Right atrium auricular region (tissue), 2 donors: ENCODE measurements around the gene PIWIL4. TPM values are rescaled to one million over a fixed set of nuclear protein-coding genes. Genes with fewer than 3 reads are reported as not detected.
A peak's percentile ranks its signal among the peaks of the same experiment; 100 is the strongest.
"Not testable (repeated sequence)": the region's sequence is repeated elsewhere in the genome, so short reads cannot be mapped to it uniquely, and the experiment has no call there.

Experiments used
- DNase-seq: peaks from one replicate; pipeline ENCODE4 v3.0.0-alpha.2; 2019; ENCODE audit warnings: low spot score
- H3K27ac ChIP-seq, 2 donors: fragments of 200-600 bp; sonication (generic); 1 replicate in 1 of 2; 2 replicates in 1 of 2; pipeline ENCODE4 v1.5.1; 2016 to 2019
- H3K27me3 ChIP-seq, 2 donors: fragments of 200-600 bp; sonication (generic); one replicate each; pipeline versions ENCODE4 v1.5.1 to v1.6.0; 2017 to 2019
- H3K36me3 ChIP-seq: fragments of 200-600 bp; sonication (generic); one replicate; pipeline ENCODE4 v1.5.1; 2016
- H3K4me1 ChIP-seq, 2 donors: fragments of 200-600 bp; sonication (generic); one replicate each; pipeline versions ENCODE4 v1.5.1 to v1.6.0; 2017 to 2019
- H3K4me3 ChIP-seq, 2 donors: fragments of 200-600 bp; sonication (generic); 1 replicate in 1 of 2; 2 replicates in 1 of 2; pipeline ENCODE4 v1.5.1; 2017 to 2019; ENCODE audit warnings: mild to moderate bottlenecking in 1 of 2, moderate library complexity in 1 of 2
- H3K9me3 ChIP-seq, 2 donors: fragments of 200-600 bp; sonication (generic); one replicate each; pipeline ENCODE4 v1.5.1; 2019
- total RNA-seq, 2 donors: library from RNA; depleted of rRNA; stranded (reverse); fragments of >200 nt; gene quantifications; one replicate each; pipeline ENCODE4 v1.1.0, GENCODE V29; 2016
- TF ChIP-seq, protein P1 (sequence below), 2 donors: fragments of 200-600 bp; sonication (generic); IDR thresholded peaks; one replicate each; pipeline ENCODE4 v1.5.1; 2019; ENCODE audit warnings: antibody characterized with exemption in 2 of 2

PIWIL4 gene
- total RNA-seq, 2 donors from 2014 or later, result 1.8 to 3.2 TPM

DNA sequence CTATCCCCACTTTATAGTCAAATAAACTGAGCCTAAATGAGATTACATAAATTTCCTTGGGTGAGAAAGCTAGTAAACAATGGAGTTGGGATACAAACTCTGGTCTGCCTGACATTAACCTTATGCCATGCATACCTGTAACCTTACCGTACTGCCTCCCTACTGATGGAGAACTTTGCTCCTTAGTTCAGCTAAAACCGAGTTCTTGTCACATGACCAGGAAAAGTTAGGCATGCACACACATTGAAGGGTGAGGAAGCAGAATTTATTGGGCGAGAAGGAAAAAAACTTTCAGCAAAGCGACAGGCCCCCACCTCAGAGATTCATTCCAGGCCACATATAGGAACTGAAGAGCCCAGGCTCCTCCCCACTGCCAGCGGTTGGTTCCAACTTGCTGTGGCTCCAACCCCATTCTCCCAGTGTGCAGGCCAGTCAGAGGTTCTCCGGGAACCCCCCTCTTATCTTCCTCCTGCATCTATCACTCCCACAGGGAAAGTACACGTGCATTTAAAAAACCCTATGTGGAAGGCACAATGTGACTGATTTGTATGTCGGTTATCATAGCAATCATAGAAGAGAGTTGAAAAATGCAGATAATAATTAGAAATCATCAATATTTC, 3.2 kb upstream of the PIWIL4 start:
- Histone ChIP-seq H3K4me1 (peaks cover 0 to 8% of the 10 kb centered on the region in 2 donors), H3K36me3 (no peaks in the 10 kb centered on the region), H3K4me3 (no peak overlapping the region), H3K27me3 (no peaks in the 10 kb centered on the region), H3K27ac (no peak overlapping the region), H3K9me3 (no peaks in the 10 kb centered on the region)
- DNase-seq, result no peak
- TF ChIP-seq, protein P1, sequence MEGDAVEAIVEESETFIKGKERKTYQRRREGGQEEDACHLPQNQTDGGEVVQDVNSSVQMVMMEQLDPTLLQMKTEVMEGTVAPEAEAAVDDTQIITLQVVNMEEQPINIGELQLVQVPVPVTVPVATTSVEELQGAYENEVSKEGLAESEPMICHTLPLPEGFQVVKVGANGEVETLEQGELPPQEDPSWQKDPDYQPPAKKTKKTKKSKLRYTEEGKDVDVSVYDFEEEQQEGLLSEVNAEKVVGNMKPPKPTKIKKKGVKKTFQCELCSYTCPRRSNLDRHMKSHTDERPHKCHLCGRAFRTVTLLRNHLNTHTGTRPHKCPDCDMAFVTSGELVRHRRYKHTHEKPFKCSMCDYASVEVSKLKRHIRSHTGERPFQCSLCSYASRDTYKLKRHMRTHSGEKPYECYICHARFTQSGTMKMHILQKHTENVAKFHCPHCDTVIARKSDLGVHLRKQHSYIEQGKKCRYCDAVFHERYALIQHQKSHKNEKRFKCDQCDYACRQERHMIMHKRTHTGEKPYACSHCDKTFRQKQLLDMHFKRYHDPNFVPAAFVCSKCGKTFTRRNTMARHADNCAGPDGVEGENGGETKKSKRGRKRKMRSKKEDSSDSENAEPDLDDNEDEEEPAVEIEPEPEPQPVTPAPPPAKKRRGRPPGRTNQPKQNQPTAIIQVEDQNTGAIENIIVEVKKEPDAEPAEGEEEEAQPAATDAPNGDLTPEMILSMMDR (IDR thresholded peaks at IDR 0.05), result no peak

DNA sequence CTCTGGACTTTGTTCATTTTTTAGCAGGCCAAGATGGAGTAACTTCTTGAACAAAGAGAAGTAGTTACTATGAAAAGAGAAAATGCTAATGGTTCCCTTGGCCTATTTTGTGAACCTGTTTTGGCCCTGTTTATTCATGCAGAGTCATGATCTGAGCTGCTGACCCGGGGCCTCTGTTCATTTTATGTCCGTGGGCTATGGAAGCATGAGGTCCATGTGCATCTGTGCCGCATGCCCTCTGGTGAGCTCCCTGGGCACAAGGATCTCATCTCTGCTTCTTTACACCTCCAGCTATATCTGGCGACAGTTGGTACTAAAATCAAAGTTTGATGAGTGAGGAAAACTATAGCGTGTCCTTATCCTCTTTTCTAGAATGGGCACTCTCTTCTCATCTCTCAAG, 1.0 kb downstream of the PIWIL4 start:
- H3K4me1 ChIP-seq, result peaks cover 0 to 2% of the 10 kb centered on the region in 2 donors
- H3K36me3 ChIP-seq, result no peaks in the 10 kb centered on the region
- H3K9me3 ChIP-seq, result no peaks in the 10 kb centered on the region
- H3K4me3 ChIP-seq, result no peak overlapping the region
- no peaks in the 10 kb centered on the region for H3K27me3 ChIP-seq
- TF ChIP-seq, protein P1 (IDR thresholded peaks at IDR 0.05), result no peak
- no peak overlapping the region for H3K27ac ChIP-seq
- DNase-seq, result no peak

DNA sequence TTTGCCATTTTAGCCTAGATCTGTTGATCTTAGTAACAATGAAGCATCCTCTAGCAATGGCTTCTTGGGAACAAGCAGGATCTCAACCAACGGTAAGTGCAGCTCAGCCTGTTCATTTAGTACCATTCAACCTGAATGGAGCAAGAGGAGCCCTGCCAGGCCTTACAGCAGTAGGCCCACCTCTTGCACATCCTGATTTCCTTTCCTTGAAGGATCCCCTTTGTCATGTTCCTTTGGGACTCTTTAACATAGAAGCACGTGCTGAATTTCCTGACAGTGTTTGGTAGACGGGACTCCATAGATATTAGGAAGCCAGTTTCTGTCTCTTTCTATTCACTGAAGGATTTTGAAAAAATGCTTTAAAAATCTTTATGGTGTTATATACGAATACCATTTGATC, 1.5 kb downstream of the PIWIL4 start:
- no peak for DNase-seq

DNA sequence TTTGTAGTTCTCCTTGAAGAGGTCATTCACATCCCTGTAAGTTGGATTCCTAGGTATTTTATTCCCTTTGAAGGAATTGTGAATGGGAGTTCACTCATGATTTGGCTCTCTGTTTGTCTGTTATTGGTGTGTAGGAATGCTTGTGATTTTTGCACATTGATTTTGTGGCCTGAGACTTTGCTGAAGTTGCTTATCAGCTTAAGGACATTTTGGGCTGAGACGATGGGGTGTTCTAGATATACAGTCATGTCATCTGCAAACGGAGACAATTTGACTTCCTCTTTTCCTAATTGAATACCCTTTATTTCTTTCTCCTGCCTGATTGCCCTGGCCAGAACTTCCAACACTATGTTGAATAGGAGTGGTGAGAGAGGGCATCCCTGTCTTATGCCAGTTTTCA, 5.8 kb downstream of the PIWIL4 start:
- not testable (repeated sequence) for H3K27me3 ChIP-seq, H3K36me3 ChIP-seq, H3K9me3 ChIP-seq, H3K27ac ChIP-seq, DNase-seq, H3K4me3 ChIP-seq, H3K4me1 ChIP-seq

More for the DNA sequence above, 1.5 kb downstream of the PIWIL4 start:
- Histone ChIP-seq H3K27me3 (no peaks in the 10 kb centered on the region), H3K9me3 (no peaks in the 10 kb centered on the region), H3K4me3 (no peak overlapping the region), H3K4me1 (no peaks in the 10 kb centered on the region), H3K27ac (no peak overlapping the region), H3K36me3 (no peaks in the 10 kb centered on the region)
- TF ChIP-seq, protein P1 (IDR thresholded peaks at IDR 0.05), result no peak

DNA sequence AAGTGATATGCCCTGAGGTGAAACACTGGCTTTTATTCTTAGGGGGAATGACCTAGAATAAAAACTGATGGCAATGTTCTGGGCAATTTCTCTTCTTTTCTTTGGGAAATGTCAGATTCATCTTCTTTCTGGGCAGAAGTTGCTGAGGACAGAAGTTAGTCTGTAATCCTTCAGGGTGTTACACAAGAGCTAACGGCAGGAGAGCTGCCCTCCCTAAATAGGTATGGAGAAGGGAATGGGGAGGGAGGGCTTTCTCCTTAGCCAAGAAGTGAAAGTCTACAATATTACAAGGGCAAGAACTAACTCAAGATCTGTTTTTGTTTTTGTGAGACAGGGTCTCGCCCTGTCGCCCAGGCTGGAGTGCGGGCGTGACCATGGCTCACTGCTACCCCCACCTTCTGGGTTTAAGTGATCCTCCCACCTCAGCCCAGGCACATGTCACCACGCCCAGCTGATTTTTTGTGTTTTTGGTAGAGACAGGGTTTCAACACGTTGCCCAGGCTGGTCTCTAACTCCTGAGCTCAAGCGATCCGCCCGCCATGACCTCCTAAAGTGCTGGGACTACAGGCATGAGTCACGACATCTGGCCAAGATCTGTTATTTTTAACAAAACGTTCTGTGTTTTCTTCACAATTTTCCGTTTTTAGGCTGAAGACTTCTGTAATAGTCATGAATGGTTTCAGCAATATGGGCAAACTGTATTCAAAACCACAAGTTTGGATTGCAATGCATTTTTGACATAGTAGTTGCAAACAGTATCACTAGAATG, 7.2 kb downstream of the PIWIL4 start:
- TF ChIP-seq, protein P1 (IDR thresholded peaks at IDR 0.05), result no peak
- H3K4me1 ChIP-seq, result no peaks in the 10 kb centered on the region
- peak overlapping the region in 1 of 2 donors; percentile 23 for H3K27ac ChIP-seq
- no peaks in the 10 kb centered on the region for H3K27me3 ChIP-seq
- H3K36me3 ChIP-seq, result no peaks in the 10 kb centered on the region
- H3K4me3 ChIP-seq, result no peak overlapping the region
- no peaks in the 10 kb centered on the region for H3K9me3 ChIP-seq
- DNase-seq, result no peak

DNA sequence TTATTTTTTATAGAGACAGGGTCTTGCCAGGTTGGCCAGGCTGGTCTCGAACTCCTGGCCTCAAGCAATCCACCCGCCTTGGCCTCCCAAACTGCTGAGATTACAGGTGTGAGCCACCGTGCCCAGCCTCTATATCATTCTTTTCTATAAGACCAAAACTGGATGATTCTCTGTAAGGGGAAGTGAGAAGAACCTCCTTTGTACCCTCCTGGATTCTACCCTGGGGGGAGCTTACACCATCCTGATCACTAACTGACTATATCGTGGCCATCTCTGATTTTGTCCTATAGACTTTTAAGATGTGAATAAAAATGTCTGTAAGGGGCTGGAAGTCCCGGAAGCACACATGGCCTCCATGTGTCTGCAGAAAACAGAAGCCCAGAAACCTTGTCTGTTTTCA, 9.1 kb downstream of the PIWIL4 start:
- no peaks in the 10 kb centered on the region for H3K9me3 ChIP-seq

More for the DNA sequence above, 9.1 kb downstream of the PIWIL4 start:
- no peaks in the 10 kb centered on the region for H3K36me3 ChIP-seq
- H3K4me3 ChIP-seq, result no peak overlapping the region
- no peaks in the 10 kb centered on the region for H3K4me1 ChIP-seq
- H3K27me3 ChIP-seq, result no peaks in the 10 kb centered on the region
- no peak overlapping the region for H3K27ac ChIP-seq
- DNase-seq, result no peak
- TF ChIP-seq, protein P1 (IDR thresholded peaks at IDR 0.05), result no peak
